Posterior vena cava (tissue), 2 donors: ENCODE measurements around the gene CLCNKB. TPM values are rescaled to one million over a fixed set of nuclear protein-coding genes. Genes with fewer than 3 reads are reported as not detected.

Source experiments
- DNase-seq: peaks from one replicate; pipeline ENCODE4 v3.0.0-alpha.2; 2020; ENCODE audit warnings: low spot score
- intact Hi-C, 2 donors: fragments of 100-400 bp; cut with DNase I; formaldehyde crosslinking; loops; one replicate each; pipeline versions ENCODE4 v1.14.1 to v1.14.2; 2022 to 2023
- total RNA-seq, 2 donors: library from RNA; stranded (reverse); fragmentation: NEBNext Ultra II Directional; extraction: Animal tissue kit (Norgen Biotek cat#: 25700); gene quantifications; one replicate each; pipeline ENCODE4 v1.2.1, GENCODE V29; 2021
- donor health status: DM: yes; HTN: yes; CAD: no.
- donor health status: DM: yes; HTN: yes; CAD: no.

Gene CLCNKB
- total RNA-seq, 2 donors from 2014 or later = 0.62 to 0.88 TPM

DNA sequence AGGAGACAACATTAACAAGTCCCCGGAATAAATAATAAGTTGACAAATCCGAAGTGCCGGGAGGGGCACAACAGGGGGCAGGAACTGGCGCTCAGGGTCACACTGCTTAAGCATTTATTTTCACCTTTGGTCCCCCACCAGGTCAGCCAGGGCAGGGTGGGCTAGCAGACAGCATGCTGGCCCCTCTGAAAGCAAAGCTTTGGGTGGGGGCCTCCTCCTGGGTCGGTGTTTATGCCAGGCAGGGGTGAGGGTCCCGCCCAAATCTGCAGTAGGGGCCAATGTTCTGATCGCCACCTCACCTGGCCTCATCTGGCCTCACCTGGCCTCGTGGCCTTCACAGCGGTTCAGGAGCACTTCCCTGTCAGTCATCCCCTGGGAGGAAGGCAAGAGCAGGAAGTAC lies 38.1 kb downstream of the CLCNKB start:
- intact Hi-C loops = loop anchor here in 1 of 2 donors (5.0 kb wide), 1 partner anchor 61 kb away; no protein-coding TSS in a partner anchor
- DNase-seq = no peak

DNA sequence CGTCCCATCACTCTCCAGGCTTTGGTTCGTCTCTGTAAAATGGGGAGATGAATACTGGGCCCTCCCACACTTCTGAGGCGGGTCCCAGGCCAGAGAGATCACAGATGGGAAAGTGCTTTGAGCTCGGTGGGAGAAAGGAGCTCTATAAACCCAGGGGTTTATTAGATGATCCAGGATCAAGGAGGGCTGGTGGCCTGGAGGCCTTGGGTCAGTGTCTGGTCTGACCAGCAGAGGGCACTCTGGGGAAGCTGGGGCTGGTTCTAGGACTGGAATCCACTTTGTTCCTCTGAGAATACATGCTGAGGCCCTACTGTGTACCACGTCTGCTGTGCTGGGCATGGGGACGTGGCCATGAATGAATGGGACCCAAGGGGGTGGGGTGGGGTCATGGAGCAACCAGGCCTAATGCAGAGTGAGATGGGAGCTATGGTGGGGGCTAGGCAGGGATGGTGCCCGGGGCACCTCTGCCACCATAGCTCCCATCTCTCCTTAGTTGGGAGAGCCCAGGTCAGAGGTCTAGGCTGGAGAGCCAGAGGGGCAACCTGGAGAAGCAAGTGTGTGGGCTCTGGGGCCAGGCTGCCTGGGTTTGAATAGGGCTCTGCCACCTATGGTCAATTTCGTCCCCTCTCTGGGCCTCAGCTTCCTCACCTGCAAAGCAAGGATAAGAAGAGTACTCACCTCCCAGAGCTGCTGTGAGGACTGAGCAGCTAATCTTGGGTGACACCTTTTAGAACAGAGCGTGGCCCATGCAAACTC lies 38.9 kb downstream of the CLCNKB start:
- intact Hi-C loops = loop anchor here in 1 of 2 donors (5.0 kb wide), 1 partner anchor 60 kb away; no protein-coding TSS in a partner anchor
- no peak for DNase-seq

DNA sequence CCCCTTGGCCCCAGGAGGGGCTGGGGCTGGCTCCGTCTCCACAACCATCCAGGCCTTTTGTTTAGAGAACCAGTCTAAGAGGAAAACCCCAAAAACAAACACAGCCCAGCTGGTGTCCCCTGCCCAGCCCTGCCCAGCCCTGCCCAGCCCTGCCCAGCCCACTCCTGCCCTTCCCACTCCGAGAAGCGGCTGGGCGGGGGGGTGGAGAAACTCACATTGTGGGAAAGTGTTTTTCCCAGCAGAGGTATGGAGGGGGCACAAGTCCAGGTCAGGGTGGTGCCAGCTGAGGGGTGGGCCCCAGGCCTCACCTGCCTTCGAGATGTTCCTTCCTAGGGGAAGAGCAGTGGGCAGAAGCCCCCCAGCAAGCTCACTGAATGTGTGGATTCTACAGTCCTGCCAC lies 39.9 kb downstream of the CLCNKB start:
- DNase-seq = peak; percentile 63
- intact Hi-C loops = loop anchor here in 1 of 2 donors (5.0 kb wide), 1 partner anchor 59 kb away; no protein-coding TSS in a partner anchor

DNA sequence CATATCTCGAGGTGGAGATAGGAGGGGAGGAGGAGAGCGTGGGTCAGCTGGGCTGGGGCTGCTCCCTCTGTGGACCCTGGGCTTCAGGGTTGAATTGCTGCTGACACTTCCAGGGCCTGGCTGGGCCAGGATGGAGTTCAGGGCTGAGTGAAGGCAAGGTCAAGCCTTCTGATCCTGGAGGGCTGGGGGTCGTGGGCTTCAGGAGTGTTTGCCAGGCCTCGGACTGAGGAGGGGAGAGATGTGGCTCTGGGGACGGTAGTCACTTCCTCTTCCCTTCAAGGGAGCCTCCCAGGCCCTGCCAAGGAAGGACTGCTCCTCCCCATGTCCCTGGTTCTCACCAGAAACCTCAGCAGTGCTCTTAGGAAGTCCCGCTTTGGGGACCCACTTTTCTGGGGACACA lies 41.9 kb downstream of the CLCNKB start:
- no peak for DNase-seq
- intact Hi-C loops = no loop called here

DNA sequence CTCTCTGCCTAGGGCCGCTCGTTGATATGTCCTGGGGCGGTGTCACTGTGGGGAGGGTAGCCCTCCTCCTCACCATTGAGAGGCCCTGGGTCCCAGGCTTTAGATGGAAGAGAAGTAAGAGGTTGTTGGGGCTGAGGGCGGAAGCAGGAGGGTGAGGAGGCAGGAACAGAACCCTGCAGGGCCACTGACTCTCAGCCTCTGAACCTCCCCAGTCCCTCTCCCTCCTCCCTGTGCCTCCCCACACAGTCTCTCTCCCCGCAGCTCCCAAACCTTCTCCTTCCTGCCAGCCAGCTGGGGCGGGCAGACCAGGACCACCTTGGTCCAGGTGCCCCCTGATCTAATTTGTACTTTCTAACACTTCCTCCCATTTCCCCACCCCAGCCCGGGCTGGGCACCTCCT lies 44.2 kb downstream of the CLCNKB start:
- intact Hi-C loops = no loop called here
- no peak for DNase-seq

DNA sequence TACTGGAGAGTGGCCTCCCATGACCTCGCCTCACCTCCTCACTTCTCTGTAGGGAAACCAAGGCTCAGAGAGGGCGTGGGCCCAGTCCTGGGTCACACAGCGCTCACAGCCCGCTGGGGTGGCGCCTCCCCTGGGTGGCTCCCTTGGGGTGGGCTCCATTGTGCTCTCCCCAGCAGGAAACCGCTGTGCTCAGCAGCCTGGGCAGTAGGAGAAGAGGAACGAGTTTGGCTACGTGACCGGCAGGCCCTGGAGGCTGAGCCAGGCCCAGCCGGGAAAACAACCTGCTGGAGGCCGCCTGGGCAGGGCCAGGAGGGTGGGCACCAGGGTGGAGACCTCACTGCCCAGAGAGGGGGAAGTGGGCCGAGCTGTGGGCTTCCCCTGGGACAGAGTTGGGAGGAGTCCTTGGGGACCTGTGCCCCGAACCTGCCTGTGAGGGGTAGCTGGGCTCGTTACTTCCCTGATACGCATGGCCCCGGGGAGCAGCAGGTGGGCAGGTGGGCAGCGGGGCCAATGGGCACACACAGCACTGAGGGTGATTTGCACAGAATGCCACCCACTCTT lies 44.8 kb downstream of the CLCNKB start:
- intact Hi-C loops = no loop called here
- DNase-seq = peak; percentile 78

DNA sequence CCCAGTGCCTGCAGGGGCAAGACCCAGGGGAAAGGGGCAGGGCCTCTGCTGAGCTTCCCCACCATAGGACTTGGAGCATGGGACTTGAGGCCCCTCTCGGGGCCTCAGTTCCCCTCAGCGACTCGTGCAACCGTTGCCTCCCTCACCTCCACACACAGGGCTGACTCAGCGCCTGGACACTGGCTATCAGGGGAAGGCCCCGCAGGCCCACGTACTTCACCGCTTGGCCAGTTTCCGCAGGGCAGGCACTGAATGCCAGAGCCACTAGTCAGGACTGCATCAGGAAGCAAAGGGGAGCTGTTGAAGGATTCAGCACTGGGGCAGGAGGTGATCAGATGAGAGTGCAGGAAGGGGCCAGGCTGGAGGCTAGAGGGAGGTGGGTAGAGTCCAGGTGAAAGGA lies 45.4 kb downstream of the CLCNKB start:
- intact Hi-C loops = no loop called here

DNA sequence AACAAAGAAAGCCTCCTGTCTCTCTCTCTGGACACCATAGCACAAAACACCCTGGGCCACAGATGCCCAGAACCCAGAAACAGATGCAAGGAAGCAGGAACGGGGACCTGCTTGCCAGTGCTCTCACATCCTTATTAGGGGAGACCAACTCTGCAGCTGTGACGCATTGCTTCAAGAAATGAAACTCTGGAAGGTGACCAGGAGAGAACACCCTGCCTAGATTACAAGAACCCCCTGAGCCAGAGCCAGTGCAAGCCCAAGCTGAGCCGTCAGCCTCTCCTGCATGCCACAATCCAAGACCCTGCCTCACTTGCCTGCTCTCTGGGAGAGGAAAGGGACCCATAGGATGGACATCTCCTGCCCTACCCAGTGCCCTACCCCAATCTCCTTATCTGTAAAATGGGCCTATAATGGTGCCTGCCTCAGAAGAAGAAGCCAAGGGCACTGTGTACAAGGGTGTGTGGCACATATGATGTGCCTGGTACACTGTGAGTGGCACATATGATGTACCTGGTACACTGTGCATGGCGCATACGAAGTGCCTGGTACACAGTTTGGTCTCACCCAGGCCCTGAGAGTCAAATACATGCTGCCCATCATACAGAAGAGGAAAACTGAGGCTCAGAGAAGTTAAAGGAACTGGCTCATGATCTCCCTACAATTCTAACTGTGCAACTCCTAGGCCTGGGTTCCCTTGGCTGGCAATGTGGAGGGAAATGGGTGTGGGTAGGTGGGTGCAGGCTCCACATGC lies 46.7 kb downstream of the CLCNKB start:
- peak; percentile 56 for DNase-seq
- intact Hi-C loops = no loop called here

More for the DNA sequence above, 45.4 kb downstream of the CLCNKB start:
- DNase-seq = peak; percentile 63

DNA sequence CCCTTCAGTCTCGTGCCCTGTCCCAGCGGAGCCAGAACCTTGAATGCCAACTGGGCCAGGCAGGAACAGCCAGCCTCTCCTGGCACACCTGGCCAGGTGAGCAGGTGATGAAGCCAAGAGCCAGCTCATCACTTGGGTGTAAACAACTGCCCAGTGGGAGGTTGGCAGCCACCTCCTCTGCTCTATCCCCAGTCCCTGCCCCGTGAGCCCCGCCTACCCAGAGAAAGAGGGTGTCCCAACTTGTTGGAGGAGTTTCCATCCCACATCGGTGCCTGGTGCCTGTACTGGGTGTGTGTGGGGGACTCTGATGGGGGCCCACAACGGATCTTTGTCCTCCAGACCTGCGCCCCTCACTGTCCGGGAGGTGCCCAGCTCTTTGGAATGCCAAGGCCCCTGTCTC lies 47.7 kb downstream of the CLCNKB start:
- intact Hi-C loops = no loop called here
- DNase-seq = no peak

DNA sequence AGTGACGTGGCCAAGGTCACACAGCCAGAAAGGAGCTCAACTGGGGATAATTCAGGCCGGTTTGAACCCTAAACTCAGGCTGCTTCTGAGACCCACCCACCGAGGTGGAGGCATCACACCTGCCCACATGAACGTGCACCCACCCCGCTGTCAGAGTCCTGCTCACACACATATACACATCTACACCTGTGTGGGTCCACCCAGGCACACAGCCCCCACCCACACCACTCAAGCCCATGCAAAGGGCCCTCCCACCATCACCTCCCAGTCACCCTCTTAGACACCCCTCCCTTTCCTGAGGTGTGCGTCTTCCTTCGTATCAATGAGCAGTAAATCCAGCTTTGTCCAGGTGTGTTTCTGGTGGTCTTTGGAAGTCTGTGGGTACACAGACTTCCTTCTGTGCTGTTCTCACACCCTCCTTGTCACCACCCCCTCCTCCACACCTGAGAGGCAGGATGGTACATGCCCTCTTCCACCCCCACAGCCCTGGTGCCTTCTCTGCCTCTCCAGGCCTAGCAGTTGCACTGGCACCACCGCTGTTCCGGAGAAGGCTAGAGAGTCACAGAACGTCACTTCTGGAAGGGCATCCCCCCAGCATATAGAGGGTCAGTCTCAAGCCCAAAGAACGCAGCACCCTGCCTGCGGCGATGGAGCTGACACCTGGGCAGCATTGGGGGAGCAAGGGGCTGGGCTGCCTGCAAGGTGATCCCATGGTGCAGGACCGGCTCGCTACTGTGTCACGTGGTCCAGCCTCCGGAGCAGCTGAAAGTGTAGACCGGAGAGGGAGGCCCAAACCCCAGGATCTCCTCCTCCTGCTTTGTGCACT lies 48.7 kb downstream of the CLCNKB start:
- intact Hi-C loops = no loop called here
- no peak for DNase-seq

DNA sequence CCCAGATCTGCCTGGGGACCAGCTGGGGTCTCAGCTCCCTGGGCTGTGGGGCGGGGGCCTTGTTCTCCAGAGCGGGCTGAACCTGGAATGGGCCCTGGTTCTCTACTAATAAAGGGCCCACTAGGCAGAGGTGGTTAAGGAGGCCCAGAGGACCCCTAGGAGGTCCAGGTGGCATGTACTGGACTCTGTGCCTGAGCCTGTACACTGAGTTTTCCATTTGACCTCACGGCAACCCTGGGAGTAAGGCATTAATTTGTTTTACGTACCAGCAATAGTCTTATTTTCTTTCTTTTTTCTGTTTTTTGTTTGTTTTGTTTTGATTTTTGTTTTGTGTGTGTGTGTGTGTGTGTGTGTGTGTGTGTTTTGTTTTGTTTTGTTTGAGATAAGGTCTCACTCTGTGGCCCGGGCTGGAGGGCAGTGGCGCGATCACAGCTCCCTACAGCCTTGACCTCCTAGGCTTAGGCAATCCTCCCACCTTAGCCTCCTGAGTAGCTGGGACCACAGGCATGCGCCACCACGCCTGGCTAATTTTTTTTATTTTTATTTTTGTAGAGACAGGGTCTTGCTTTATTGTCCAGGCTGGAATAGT lies 49.4 kb downstream of the CLCNKB start:
- DNase-seq = no peak
- intact Hi-C loops = no loop called here

DNA sequence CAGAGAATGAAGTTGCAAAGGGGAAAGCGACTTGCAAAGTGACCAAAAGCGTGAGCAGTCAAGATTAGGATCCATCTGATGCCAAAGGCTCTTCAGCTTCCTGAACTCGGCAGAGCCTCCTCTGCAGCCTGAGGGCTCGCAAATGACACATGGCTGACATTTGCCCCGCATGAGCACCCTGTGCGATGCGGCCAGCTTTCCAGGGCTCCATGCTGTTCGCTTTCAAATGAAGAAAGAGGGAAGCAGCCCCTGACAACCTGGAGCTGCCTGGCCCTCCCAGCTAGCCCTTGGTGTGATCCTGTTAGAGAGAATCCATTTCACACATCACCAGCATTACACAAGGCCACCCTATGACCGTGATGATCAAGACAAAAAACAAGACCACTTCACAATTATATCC lies 50.0 kb downstream of the CLCNKB start:
- no peak for DNase-seq
- intact Hi-C loops = no loop called here

DNA sequence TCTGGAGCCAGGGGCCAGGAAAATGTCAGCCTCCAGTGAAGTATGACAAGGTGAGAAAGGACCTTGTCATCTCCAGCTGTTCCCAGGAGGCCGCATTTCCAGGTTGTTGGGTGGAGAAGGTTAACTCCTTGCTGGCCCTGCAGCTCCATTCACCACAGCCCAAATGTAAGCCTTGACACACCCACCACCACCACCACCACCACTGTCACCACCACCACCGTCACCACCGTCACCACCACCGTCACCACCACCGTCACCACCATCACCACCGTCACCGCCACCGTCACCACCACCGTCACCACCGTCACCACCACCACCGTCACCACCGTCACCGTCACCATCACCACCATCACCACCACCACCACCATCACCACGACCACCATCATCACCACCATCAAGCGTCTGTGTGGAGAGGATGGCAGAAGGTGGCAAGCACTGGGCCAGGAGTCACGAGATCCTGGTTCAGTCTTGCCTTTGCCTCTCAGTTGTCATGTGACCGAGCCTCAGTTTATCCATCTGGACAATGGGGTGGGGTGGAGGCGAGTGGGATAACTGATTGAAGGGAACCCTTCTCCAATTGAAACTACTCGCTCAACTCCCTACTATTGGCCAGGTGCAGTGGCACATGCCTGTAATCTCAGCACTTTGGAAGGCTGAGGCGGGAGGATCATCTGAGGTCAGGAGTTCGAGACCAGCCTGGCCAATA lies 51.0 kb downstream of the CLCNKB start:
- intact Hi-C loops = no loop called here
- DNase-seq = peak; percentile 12

DNA sequence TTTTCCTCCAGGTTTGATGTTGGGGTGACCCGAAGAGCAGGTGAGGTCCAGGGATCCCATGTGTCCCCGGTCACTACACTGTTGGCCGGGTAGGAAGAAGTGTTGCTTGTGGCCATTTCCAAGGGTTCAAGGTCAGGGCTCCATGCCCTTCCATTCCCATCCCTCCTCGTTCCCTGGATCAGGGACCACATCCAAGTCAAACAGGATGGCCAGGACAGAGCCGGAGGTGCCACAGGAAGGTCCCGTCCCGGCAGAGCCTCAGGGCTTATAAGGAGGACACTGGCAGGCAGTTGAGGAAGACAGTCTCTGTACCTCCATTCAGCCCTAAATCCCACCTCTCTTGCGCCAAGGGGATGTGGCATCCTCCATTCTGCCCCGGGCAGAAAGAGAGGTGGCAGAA lies 51.9 kb downstream of the CLCNKB start:
- DNase-seq = no peak
- intact Hi-C loops = no loop called here

DNA sequence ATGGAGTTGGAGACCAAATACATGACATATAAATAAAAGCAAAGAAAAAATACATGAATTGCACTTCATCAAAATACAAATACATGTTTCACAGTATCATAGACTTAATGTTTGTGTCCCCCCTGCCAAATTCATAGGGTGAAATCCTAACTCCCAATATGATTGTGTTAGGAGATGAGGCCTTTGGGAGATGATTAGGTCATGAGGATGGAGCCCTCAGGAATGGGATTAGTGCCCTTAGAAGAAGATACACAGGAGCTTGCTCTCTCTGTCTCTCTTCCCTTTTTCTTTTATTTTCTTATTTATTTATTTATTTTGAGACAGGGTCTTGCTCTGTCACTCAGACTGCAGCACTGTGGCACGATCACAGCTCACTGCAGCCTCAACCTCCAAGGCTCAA lies 55.8 kb downstream of the CLCNKB start:
- DNase-seq = no peak
- intact Hi-C loops = no loop called here

DNA sequence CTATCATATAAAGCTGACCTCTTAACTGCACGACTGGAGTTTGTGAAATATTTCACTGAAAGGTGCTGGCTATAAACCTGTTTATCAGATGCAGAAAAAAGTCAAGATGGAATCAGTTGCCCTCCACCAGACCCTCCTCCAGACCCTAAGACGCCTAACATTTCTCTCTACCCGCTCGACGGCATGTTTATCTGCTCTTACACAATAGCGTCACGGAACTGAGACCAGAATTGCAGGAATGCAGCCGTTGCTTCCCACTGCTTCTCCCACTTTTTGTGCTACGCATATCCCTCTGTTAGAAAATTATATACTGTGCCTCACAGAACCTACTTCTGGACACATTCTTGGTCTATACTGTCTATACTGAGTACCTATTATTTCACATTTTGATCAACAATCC lies 58.0 kb downstream of the CLCNKB start:
- intact Hi-C loops = no loop called here
- DNase-seq = no peak
